ENCODE data around the gene TBCD.

Gene TBCD

GRCh38 chr17:82831041-82831817 is 79.4 kb downstream of the TBCD start:
- no peak for DNase-seq (ENCODE audit: low read depth in 4 of 4, low spot score in 1 of 4)

- no peak for DNase-seq (ENCODE audit: low read depth in 4 of 4, low spot score in 1 of 4)
Observed at GRCh38 chr17:82831818-82832200, 79.9 kb downstream of the TBCD start.

- DNase-seq (ENCODE audit: low read depth in 4 of 4, low spot score in 1 of 4) = no peak
Observed at GRCh38 chr17:82832411-82832810, 80.5 kb downstream of the TBCD start.

- DNase-seq (ENCODE audit: low read depth in 4 of 4, low spot score in 1 of 4) = no peak
Observed at GRCh38 chr17:82832881-82833475, 81.1 kb downstream of the TBCD start.

- DNase-seq (ENCODE audit: low read depth in 4 of 4, low spot score in 1 of 4) = no peak
Observed at GRCh38 chr17:82835122-82835521, 83.3 kb downstream of the TBCD start.

GRCh38 chr17:82835766-82836512 is 84.1 kb downstream of the TBCD start:
- no peak for DNase-seq (ENCODE audit: low read depth in 4 of 4, low spot score in 1 of 4)

- no peak for DNase-seq (ENCODE audit: low read depth in 4 of 4, low spot score in 1 of 4)
Observed at GRCh38 chr17:82836823-82837357, 85.0 kb downstream of the TBCD start.

GRCh38 chr17:82837586-82838320 is 85.9 kb downstream of the TBCD start:
- no peak for DNase-seq (ENCODE audit: low read depth in 4 of 4, low spot score in 1 of 4)

- no peak for DNase-seq (ENCODE audit: low read depth in 4 of 4, low spot score in 1 of 4)
Observed at GRCh38 chr17:82838386-82839063, 86.7 kb downstream of the TBCD start.

- DNase-seq (ENCODE audit: low read depth in 4 of 4, low spot score in 1 of 4) = no peak
Observed at GRCh38 chr17:82839617-82840292, 87.9 kb downstream of the TBCD start, which contains the start of gene ZNF750. ZNF750 (minus strand) TSS chr17:82840022; CDS start chr17:82832454, 7,568 bp downstream.

GRCh38 chr17:82840431-82840831 is 88.6 kb downstream of the TBCD start:
- DNase-seq (ENCODE audit: low read depth in 4 of 4, low spot score in 1 of 4) = no peak

- DNase-seq (ENCODE audit: low read depth in 4 of 4, low spot score in 1 of 4) = no peak
Observed at GRCh38 chr17:82841921-82842596, 90.2 kb downstream of the TBCD start.

GRCh38 chr17:82843904-82844680 is 92.2 kb downstream of the TBCD start:
- no peak for DNase-seq (ENCODE audit: low read depth in 4 of 4, low spot score in 1 of 4)

- no peak for DNase-seq (ENCODE audit: low read depth in 4 of 4, low spot score in 1 of 4)
Observed at GRCh38 chr17:82844796-82845162, 92.9 kb downstream of the TBCD start.

GRCh38 chr17:82845163-82845807 is 93.4 kb downstream of the TBCD start:
- no peak for DNase-seq (ENCODE audit: low read depth in 4 of 4, low spot score in 1 of 4)

- DNase-seq (ENCODE audit: low read depth in 4 of 4, low spot score in 1 of 4) = no peak
Observed at GRCh38 chr17:82846061-82846691, 94.3 kb downstream of the TBCD start.

- DNase-seq (ENCODE audit: low read depth in 4 of 4, low spot score in 1 of 4) = peak in 1 of 4 experiments; percentile 5
Observed at GRCh38 chr17:82848022-82848592, 96.2 kb downstream of the TBCD start.
